ENCODE results near the gene NKD1.

Gene NKD1

DNA sequence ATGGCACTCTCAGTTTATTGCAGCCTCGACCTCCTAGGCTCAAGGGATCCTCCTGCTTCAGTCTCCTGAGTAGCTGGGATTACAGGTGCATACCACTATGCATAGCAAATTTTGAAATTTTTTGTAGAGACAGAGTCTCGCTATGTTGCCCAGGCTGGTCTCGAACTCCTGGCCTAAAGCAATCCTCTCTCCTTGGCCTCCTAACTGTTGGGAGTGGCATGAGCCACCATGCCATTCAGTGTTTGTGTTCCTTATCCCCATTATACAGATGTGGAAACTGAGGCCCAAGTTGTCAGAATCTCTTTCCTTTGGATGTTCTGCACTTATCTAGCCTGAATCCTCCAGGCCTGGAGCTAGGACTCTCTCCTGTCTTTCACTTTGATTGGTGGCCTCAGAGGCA lies 40.8 kb upstream of the NKD1 start:
- Histone ChIP-seq H3K9me3 (ENCODE audit: control insufficient read depth, low read length) (no peaks in the 10 kb centered on the region), H3K27ac (ENCODE audit: low read length, poor library complexity, severe bottlenecking) (no peak overlapping the region), H4K8ac (ENCODE audit: low read length) (no peak overlapping the region), H2BK120ac (ENCODE audit: low read depth, low read length) (no peak overlapping the region), H2BK5ac (ENCODE audit: low read depth, low read length, poor library complexity, severe bottlenecking) (no peak overlapping the region), H3K4me3 (ENCODE audit: insufficient read depth in 1 of 2, low read depth in 1 of 2, low read length in 2 of 2) (no peak overlapping the region), H3K18ac (ENCODE audit: low read depth in 1 of 2, low read length in 2 of 2) (no peak overlapping the region), H4K91ac (ENCODE audit: low read length) (no peak overlapping the region), H3K27me3 (ENCODE audit: control insufficient read depth in 1 of 2, insufficient read depth in 1 of 2, low read length in 2 of 2) (peaks cover 4 to 38% of the 10 kb centered on the region in 2 experiments), H2AK5ac (ENCODE audit: low read length, severe bottlenecking) (no peak overlapping the region), H3K14ac (ENCODE audit: low read length in 2 of 2) (no peak overlapping the region), H2BK12ac (ENCODE audit: low read length in 2 of 2) (no peak overlapping the region), H3K23ac (ENCODE audit: low read length in 2 of 2) (no peak overlapping the region), H3K4me2 (ENCODE audit: low read length, poor library complexity, severe bottlenecking) (no peak overlapping the region), H2BK15ac (ENCODE audit: low read depth, poor library complexity, severe bottlenecking) (no peak overlapping the region), H3K4ac (ENCODE audit: low read depth in 1 of 2, low read length in 2 of 2) (no peak overlapping the region), H3K36me3 (ENCODE audit: control insufficient read depth in 1 of 2, insufficient read depth in 2 of 2, low read depth in 1 of 2, low read length in 2 of 2) (no peaks in the 10 kb centered on the region), H3K4me1 (ENCODE audit: control insufficient read depth, insufficient read depth, low read depth, low read length) (no peaks in the 10 kb centered on the region), H2AFZ (ENCODE audit: low read depth, low read length) (no peak overlapping the region), H3K9ac (ENCODE audit: low read length) (no peak overlapping the region), H3K79me1 (replicated peaks; ENCODE audit: low read length, poor library complexity, severe bottlenecking) (no peaks in the 10 kb centered on the region)
- no peak for DNase-seq
- WGBS, result 46% methylated on average over 3 of the region's 3 CpGs

- peaks cover 4 to 28% of the 10 kb centered on the region in 2 experiments for H3K27me3 ChIP-seq (ENCODE audit: control insufficient read depth in 1 of 2, insufficient read depth in 1 of 2, low read length in 2 of 2)
- H3K9ac ChIP-seq (ENCODE audit: low read length), result no peak overlapping the region
- no peak overlapping the region for H2AK5ac ChIP-seq (ENCODE audit: low read length, severe bottlenecking)
- no peak overlapping the region for H4K91ac ChIP-seq (ENCODE audit: low read length)
- H3K9me3 ChIP-seq (ENCODE audit: control insufficient read depth, low read length), result no peaks in the 10 kb centered on the region
- H2AFZ ChIP-seq (ENCODE audit: low read depth, low read length), result no peak overlapping the region
- H2BK5ac ChIP-seq (ENCODE audit: low read depth, low read length, poor library complexity, severe bottlenecking), result no peak overlapping the region
- no peak overlapping the region for H2BK12ac ChIP-seq (ENCODE audit: low read length in 2 of 2)
- H3K27ac ChIP-seq (ENCODE audit: low read length, poor library complexity, severe bottlenecking), result no peak overlapping the region
- H3K23ac ChIP-seq (ENCODE audit: low read length in 2 of 2), result no peak overlapping the region
- DNase-seq, result peak; percentile 6
- H3K36me3 ChIP-seq (ENCODE audit: control insufficient read depth in 1 of 2, insufficient read depth in 2 of 2, low read depth in 1 of 2, low read length in 2 of 2), result no peaks in the 10 kb centered on the region
- no peak overlapping the region for H3K18ac ChIP-seq (ENCODE audit: low read depth in 1 of 2, low read length in 2 of 2)
- no peaks in the 10 kb centered on the region for H3K4me1 ChIP-seq (ENCODE audit: control insufficient read depth, insufficient read depth, low read depth, low read length)
- no peak overlapping the region for H2BK15ac ChIP-seq (ENCODE audit: low read depth, poor library complexity, severe bottlenecking)
- no peak overlapping the region for H2BK120ac ChIP-seq (ENCODE audit: low read depth, low read length)
- 54% methylated on average over 10 of the region's 10 CpGs for whole genome bisulfite sequencing
- no peaks in the 10 kb centered on the region for H3K79me1 ChIP-seq (replicated peaks; ENCODE audit: low read length, poor library complexity, severe bottlenecking)
- no peak overlapping the region for H3K4me2 ChIP-seq (ENCODE audit: low read length, poor library complexity, severe bottlenecking)
- H4K8ac ChIP-seq (ENCODE audit: low read length), result no peak overlapping the region
- no peak overlapping the region for H3K14ac ChIP-seq (ENCODE audit: low read length in 2 of 2)
- H3K4me3 ChIP-seq (ENCODE audit: insufficient read depth in 1 of 2, low read depth in 1 of 2, low read length in 2 of 2), result no peak overlapping the region
- no peak overlapping the region for H3K4ac ChIP-seq (ENCODE audit: low read depth in 1 of 2, low read length in 2 of 2)
Measured at GRCh38 chr16:50509521-50510341, 38.5 kb upstream of the NKD1 start.

- Histone ChIP-seq H3K4me3 (ENCODE audit: insufficient read depth in 1 of 2, low read depth in 1 of 2, low read length in 2 of 2) (no peak overlapping the region), H2AK5ac (ENCODE audit: low read length, severe bottlenecking) (no peak overlapping the region), H3K36me3 (ENCODE audit: control insufficient read depth in 1 of 2, insufficient read depth in 2 of 2, low read depth in 1 of 2, low read length in 2 of 2) (no peaks in the 10 kb centered on the region), H3K4me1 (ENCODE audit: control insufficient read depth, insufficient read depth, low read depth, low read length) (no peaks in the 10 kb centered on the region), H3K9me3 (ENCODE audit: control insufficient read depth, low read length) (peaks cover 25% of the 10 kb centered on the region), H3K79me1 (replicated peaks; ENCODE audit: low read length, poor library complexity, severe bottlenecking) (no peaks in the 10 kb centered on the region), H3K9ac (ENCODE audit: low read length) (no peak overlapping the region), H3K27ac (ENCODE audit: low read length, poor library complexity, severe bottlenecking) (no peak overlapping the region), H3K14ac (ENCODE audit: low read length in 2 of 2) (no peak overlapping the region), H3K18ac (ENCODE audit: low read depth in 1 of 2, low read length in 2 of 2) (no peak overlapping the region), H2AFZ (ENCODE audit: low read depth, low read length) (no peak overlapping the region), H3K23ac (ENCODE audit: low read length in 2 of 2) (no peak overlapping the region), H2BK120ac (ENCODE audit: low read depth, low read length) (no peak overlapping the region), H2BK12ac (ENCODE audit: low read length in 2 of 2) (no peak overlapping the region), H2BK15ac (ENCODE audit: low read depth, poor library complexity, severe bottlenecking) (no peak overlapping the region), H2BK5ac (ENCODE audit: low read depth, low read length, poor library complexity, severe bottlenecking) (no peak overlapping the region), H4K8ac (ENCODE audit: low read length) (no peak overlapping the region), H3K27me3 (ENCODE audit: control insufficient read depth in 1 of 2, insufficient read depth in 1 of 2, low read length in 2 of 2) (no peaks in the 10 kb centered on the region), H4K91ac (ENCODE audit: low read length) (no peak overlapping the region), H3K4ac (ENCODE audit: low read depth in 1 of 2, low read length in 2 of 2) (no peak overlapping the region), H3K4me2 (ENCODE audit: low read length, poor library complexity, severe bottlenecking) (no peak overlapping the region)
- WGBS, result no CpG with 5 or more reads among the region's 1 CpG
- DNase-seq, result no peak
Measured at GRCh38 chr16:50515218-50515617, 33.0 kb upstream of the NKD1 start.

GRCh38 chr16:50516401-50516800 lies 31.8 kb upstream of the NKD1 start:
- Histone ChIP-seq H3K18ac (ENCODE audit: low read depth in 1 of 2, low read length in 2 of 2) (no peak overlapping the region), H3K36me3 (ENCODE audit: control insufficient read depth in 1 of 2, insufficient read depth in 2 of 2, low read depth in 1 of 2, low read length in 2 of 2) (no peaks in the 10 kb centered on the region), H3K14ac (ENCODE audit: low read length in 2 of 2) (no peak overlapping the region), H3K23ac (ENCODE audit: low read length in 2 of 2) (no peak overlapping the region), H2AFZ (ENCODE audit: low read depth, low read length) (no peak overlapping the region), H3K27ac (ENCODE audit: low read length, poor library complexity, severe bottlenecking) (no peak overlapping the region), H2BK12ac (ENCODE audit: low read length in 2 of 2) (no peak overlapping the region), H3K4me3 (ENCODE audit: insufficient read depth in 1 of 2, low read depth in 1 of 2, low read length in 2 of 2) (no peak overlapping the region), H2BK120ac (ENCODE audit: low read depth, low read length) (no peak overlapping the region), H3K4me2 (ENCODE audit: low read length, poor library complexity, severe bottlenecking) (no peak overlapping the region), H4K91ac (ENCODE audit: low read length) (no peak overlapping the region), H3K9ac (ENCODE audit: low read length) (no peak overlapping the region), H3K9me3 (ENCODE audit: control insufficient read depth, low read length) (peaks cover 25% of the 10 kb centered on the region), H3K27me3 (ENCODE audit: control insufficient read depth in 1 of 2, insufficient read depth in 1 of 2, low read length in 2 of 2) (peaks cover under 1 to 3% of the 10 kb centered on the region in 2 experiments), H4K8ac (ENCODE audit: low read length) (no peak overlapping the region), H3K4me1 (ENCODE audit: control insufficient read depth, insufficient read depth, low read depth, low read length) (no peaks in the 10 kb centered on the region), H3K4ac (ENCODE audit: low read depth in 1 of 2, low read length in 2 of 2) (no peak overlapping the region), H2BK5ac (ENCODE audit: low read depth, low read length, poor library complexity, severe bottlenecking) (no peak overlapping the region), H2AK5ac (ENCODE audit: low read length, severe bottlenecking) (no peak overlapping the region), H2BK15ac (ENCODE audit: low read depth, poor library complexity, severe bottlenecking) (no peak overlapping the region), H3K79me1 (replicated peaks; ENCODE audit: low read length, poor library complexity, severe bottlenecking) (no peaks in the 10 kb centered on the region)
- no peak for DNase-seq

Measured in mesenchymal stem cell (in vitro differentiated cells and primary cell).